Body of pancreas (tissue), 4 donors: Measurements from ENCODE around the gene EMC1.

ENCODE experiments used
- CTCF ChIP-seq, 7 experiments: fragments of 450-650 bp in 4 of 7; fragments of 200-600 bp in 3 of 7; sonication (generic) in 3 of 7; IDR thresholded peaks; one replicate each; pipeline ENCODE4 v1.5.1; 2016 to 2019; ENCODE audit warnings: antibody characterized with exemption in 7 of 7
- POLR2A ChIP-seq, 3 donors: fragments of 450-650 bp; IDR thresholded peaks; one replicate each; pipeline ENCODE4 v1.6.1; 2016; ENCODE audit warnings: antibody characterized with exemption in 3 of 3, mild to moderate bottlenecking in 2 of 3

- TF ChIP-seq CTCF (IDR thresholded peaks at IDR 0.05) (no peak), POLR2A (IDR thresholded peaks at IDR 0.05) (no peak)
Observed at GRCh38 chr1:19268445-19268844, 17.1 kb upstream of the EMC1 start.
